Hepatocyte (in vitro differentiated cells): ENCODE data around the gene PTGR1.

Experiments used
- EZH2 ChIP-seq: fragments of 200-600 bp; sonication (generic); IDR thresholded peaks from 2 replicates; pipeline ENCODE4 v1.6.1; 2016; ENCODE audit warnings: antibody characterized with exemption, mild to moderate bottlenecking, borderline replicate concordance
- EZH2phosphoT487 ChIP-seq: fragments of 200-600 bp; sonication (generic); IDR thresholded peaks from one replicate; pipeline ENCODE4 v1.6.1; 2018; ENCODE audit warnings: antibody characterized with exemption, mild to moderate bottlenecking, low read depth, moderate library complexity; ENCODE audit not compliant: unreplicated experiment, severe bottlenecking
- TF ChIP-seq, protein P1 (sequence below): fragments of 200-600 bp; sonication (generic); IDR thresholded peaks from 2 replicates; pipeline ENCODE4 v1.5.1; 2016; ENCODE audit warnings: antibody characterized with exemption, mild to moderate bottlenecking; ENCODE audit not compliant: poor library complexity

DNA sequence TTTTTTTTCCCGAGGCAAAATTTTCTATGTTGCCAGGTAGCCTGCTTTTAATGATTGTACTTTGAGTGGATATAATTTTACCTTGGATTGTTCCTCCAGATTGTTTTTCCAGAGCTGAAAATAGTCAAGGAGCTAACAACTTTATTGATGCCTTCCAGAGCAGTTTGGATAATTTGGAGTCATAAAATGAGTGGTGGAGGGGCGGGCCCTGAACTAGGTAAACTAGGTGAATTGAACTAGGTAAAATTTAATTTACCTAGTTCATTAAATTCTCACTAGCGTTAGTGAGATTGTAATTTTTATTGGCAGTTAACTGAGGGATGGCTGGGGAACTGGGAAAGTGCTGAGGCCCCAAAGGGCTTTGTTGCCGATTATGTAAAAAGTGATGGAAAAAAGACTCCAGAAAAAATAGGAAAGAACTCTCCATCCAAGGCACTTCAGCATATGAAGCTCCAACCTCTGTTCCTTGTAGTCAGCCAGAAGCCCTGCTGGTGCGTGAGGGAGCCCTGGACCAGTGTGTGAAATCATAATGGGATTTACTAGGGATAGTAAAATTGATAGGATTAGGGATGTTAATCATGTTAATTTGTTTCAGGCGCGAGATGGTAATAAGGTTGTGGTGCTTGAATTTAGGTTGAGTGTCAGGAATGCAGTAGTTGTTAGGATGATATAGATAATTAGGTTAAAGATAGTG, 33.4 kb upstream of the PTGR1 start:
- TF ChIP-seq, protein P1, sequence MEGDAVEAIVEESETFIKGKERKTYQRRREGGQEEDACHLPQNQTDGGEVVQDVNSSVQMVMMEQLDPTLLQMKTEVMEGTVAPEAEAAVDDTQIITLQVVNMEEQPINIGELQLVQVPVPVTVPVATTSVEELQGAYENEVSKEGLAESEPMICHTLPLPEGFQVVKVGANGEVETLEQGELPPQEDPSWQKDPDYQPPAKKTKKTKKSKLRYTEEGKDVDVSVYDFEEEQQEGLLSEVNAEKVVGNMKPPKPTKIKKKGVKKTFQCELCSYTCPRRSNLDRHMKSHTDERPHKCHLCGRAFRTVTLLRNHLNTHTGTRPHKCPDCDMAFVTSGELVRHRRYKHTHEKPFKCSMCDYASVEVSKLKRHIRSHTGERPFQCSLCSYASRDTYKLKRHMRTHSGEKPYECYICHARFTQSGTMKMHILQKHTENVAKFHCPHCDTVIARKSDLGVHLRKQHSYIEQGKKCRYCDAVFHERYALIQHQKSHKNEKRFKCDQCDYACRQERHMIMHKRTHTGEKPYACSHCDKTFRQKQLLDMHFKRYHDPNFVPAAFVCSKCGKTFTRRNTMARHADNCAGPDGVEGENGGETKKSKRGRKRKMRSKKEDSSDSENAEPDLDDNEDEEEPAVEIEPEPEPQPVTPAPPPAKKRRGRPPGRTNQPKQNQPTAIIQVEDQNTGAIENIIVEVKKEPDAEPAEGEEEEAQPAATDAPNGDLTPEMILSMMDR, result no peak
- TF ChIP-seq EZH2 (no peak), EZH2phosphoT487 (no peak)
